Gastrocnemius medialis (tissue), 4 donors: Measurements from ENCODE around the gene THAP11. TPM values are rescaled to one million over a fixed set of nuclear protein-coding genes. Genes with fewer than 3 reads are reported as not detected.

Source experiments
- ATAC-seq, 2 donors: fragments of 150-250 bp; one replicate each; pipeline ENCODE4 v1.9.1; 2016
- DNase-seq, 2 donors: peaks; one replicate each; pipeline ENCODE4 v3.0.0-alpha.2; 2019
- H3K27ac ChIP-seq, 4 donors: fragments of 200-600 bp; sonication (generic); 1 replicate in 1 of 4; 2 replicates in 3 of 4; pipeline ENCODE4 v1.5.1; 2016 to 2018; ENCODE audit warnings: mild to moderate bottlenecking in 2 of 4, moderate library complexity in 1 of 4
- H3K27me3 ChIP-seq, 3 donors: fragments of 200-600 bp; sonication (generic) in 2 of 3; 1 replicate in 1 of 3; 2 replicates in 2 of 3; pipeline versions ENCODE4 v1.5.1 to v1.6.0; 2016 to 2019; ENCODE audit warnings: mild to moderate bottlenecking in 1 of 3, moderate library complexity in 1 of 3
- H3K36me3 ChIP-seq, 2 donors: fragments of 200-600 bp; sonication (generic) in 1 of 2; one replicate each; pipeline ENCODE4 v1.5.1; 2017 to 2018
- H3K4me1 ChIP-seq, 2 donors: fragments of 200-600 bp; sonication (generic) in 1 of 2; one replicate each; pipeline ENCODE4 v1.5.1; 2016 to 2017; ENCODE audit warnings: mild to moderate bottlenecking in 2 of 2
- H3K4me3 ChIP-seq, 4 donors: fragments of 200-600 bp; sonication (generic) in 3 of 4; 1 replicate in 1 of 4; 2 replicates in 3 of 4; pipeline ENCODE4 v1.5.1; 2016 to 2019; ENCODE audit warnings: mild to moderate bottlenecking in 2 of 4
- H3K9me3 ChIP-seq, 3 donors: fragments of 200-600 bp; sonication (generic) in 2 of 3; 1 replicate in 1 of 3; 2 replicates in 2 of 3; pipeline ENCODE4 v1.5.1; 2016 to 2019
- CTCF ChIP-seq, 5 experiments: fragments of 450-650 bp in 3 of 5; fragments of 200-600 bp in 2 of 5; sonication (generic) in 2 of 5; IDR thresholded peaks in 4 of 5; conservative IDR thresholded peaks in 1 of 5; 1 replicate in 4 of 5; 2 replicates in 1 of 5; pipeline ENCODE4 v1.5.1; 2016 to 2019; ENCODE audit warnings: antibody characterized with exemption in 5 of 5, mild to moderate bottlenecking in 3 of 5, moderate library complexity in 3 of 5
- POLR2A ChIP-seq, 2 donors: fragments of 450-650 bp; IDR thresholded peaks; one replicate each; pipeline ENCODE4 v1.6.1; 2017; ENCODE audit warnings: antibody characterized with exemption in 2 of 2, mild to moderate bottlenecking in 2 of 2, moderate library complexity in 2 of 2
- in situ Hi-C, 4 donors: fragments of 200-750 bp; cut with MboI; loops; one replicate each; pipeline versions ENCODE4 v1.15.0 to v1.8.0; 2017; ENCODE audit warnings: low sequenced_read_pairs in 4 of 4
- intact Hi-C: fragments of 100-400 bp; cut with DNase I; formaldehyde crosslinking; loops from one replicate; pipeline ENCODE4 v1.15.1; 2023; ENCODE audit warnings: low total_unique reads
- total RNA-seq, 4 donors: library from RNA; depleted of rRNA; stranded (reverse); fragments of >200 nt; gene quantifications; one replicate each; pipeline versions ENCODE4 v1.1.0 to v1.2.3, GENCODE V29; 2016

Gene THAP11
- total RNA-seq, 4 donors from 2014 or later, result 61.9 to 120 (median 102) TPM

DNA sequence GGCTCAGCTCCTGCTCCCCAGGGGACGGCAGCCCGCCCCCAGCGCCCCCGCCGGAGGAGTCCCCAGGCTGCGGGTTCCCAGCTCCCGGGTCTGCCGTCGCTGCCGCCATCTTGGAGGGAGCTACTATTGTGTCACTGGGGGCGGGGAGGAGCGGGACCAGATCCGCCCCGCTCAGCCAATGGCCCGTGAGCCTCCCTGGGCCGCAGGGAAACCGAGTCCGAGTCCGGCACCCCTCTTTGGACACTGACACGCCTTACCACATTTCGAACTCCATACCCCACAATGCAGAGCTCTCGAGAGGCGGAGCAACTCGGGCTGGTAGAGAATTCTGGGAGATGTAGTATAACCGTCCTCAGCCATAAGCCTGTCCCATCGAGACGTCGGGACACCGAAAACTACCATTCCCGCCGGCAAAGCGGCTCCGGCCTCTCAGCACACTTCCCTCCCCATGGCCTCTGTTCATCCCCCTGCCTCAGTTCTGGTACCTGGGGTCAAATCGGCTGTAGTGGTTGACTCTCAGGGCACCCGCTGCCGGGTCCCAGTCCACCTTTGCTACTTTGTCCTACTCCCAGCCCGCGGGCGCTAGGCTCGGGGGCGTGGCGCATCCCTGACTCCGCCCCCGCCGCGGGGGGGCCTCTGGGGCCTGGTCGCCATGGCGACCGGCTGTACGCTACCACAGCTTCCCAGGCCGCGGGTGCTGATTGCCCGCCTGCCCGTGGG, 35.5 kb upstream of the THAP11 start, which contains the start of the genes RANBP10 and TSNAXIP1:
TSS of gene RANBP10 (minus strand) at position 133 of the 720 bp plus-strand sequence. CDS start at position 109, 24 bp downstream.
TSS of gene TSNAXIP1 (plus strand) at position 462 of the 720 bp plus-strand sequence. CDS start 261 bp downstream, outside the sequence.
- Histone ChIP-seq H3K9me3 (no peaks in the 10 kb centered on the region), H3K27ac (peak within 1 kb of the TSS; percentile 92 to 99 (median 97)), H3K36me3 (peaks cover 0 to 18% of the 10 kb centered on the region in 2 donors), H3K4me1 (peaks cover 32 to 35% of the 10 kb centered on the region in 2 donors), H3K4me3 (peak within 1 kb of the TSS; percentile 86 to 99 (median 96)), H3K27me3 (no peaks in the 10 kb centered on the region)
- intact Hi-C loops (loop anchor here (1.0 to 10.0 kb wide), 4 partner anchors 40 to 282 kb away; partner anchors contain the start of genes CENPT, CTCF, NUTF2 and RIPOR1), in situ Hi-C loops (loop anchor here in 2 of 4 donors (25.0 kb wide), 2 partner anchors 231 to 431 kb away; partner anchors contain the start of genes ESRP2 (in 1 of the 2) and PLA2G15 (in 1 of the 2))
- ATAC-seq (peak; percentile 97 to 98), DNase-seq (peak; percentile 98 to 99)
- peak; percentile 92 to 97 for TF ChIP-seq POLR2A (IDR thresholded peaks at IDR 0.05)
- no peak for TF ChIP-seq CTCF (IDR thresholded peaks at IDR 0.05 in 4 of 5, conservative IDR thresholded peaks at IDR 0.05 in 1 of 5)

DNA sequence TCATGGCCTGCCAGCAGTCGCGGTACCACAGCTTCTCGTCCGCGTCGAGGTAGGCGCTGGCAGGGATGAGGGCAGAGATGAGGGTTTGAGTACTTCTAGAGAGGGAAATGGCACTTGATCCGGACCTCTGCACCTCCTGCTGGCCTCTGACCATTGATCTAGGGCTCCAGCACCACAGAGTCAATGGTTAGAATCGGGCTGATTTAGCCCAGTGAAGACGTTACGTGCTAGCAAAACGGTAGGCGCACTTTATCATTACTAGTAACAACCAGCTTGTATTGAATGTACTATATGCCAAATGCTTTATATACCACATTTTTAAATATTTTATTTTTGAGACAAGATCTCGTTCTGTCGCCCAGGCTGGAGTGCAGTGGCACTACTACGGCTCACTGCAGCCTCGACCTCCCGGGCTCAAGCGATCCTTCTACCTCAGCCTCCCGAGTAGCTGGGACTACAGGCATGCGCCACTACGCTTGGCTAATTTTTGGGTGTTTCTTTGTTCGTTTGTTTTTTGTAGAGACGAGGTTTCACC, 34.9 kb upstream of the THAP11 start:
- H3K4me3 ChIP-seq, result peak overlapping the region; percentile 81 to 98 (median 90)
- in situ Hi-C loops (loop anchor here in 2 of 4 donors (25.0 kb wide), 2 partner anchors 230 to 430 kb away; partner anchors contain the start of genes ESRP2 (in 1 of the 2) and PLA2G15 (in 1 of the 2)), intact Hi-C loops (loop anchor here (1.0 to 10.0 kb wide), 4 partner anchors 40 to 282 kb away; partner anchors contain the start of genes CENPT, CTCF, NUTF2 and RIPOR1)
- peak overlapping the region; percentile 92 to 99 (median 97) for H3K27ac ChIP-seq
- H3K27me3 ChIP-seq, result no peaks in the 10 kb centered on the region
- H3K9me3 ChIP-seq, result no peaks in the 10 kb centered on the region
- H3K36me3 ChIP-seq, result peaks cover 0 to 18% of the 10 kb centered on the region in 2 donors
- DNase-seq (no peak), ATAC-seq (peak; percentile 3 to 13)
- H3K4me1 ChIP-seq, result peaks cover 31 to 32% of the 10 kb centered on the region in 2 donors
- TF ChIP-seq CTCF (IDR thresholded peaks at IDR 0.05 in 4 of 5, conservative IDR thresholded peaks at IDR 0.05 in 1 of 5) (peak in 2 of 5 experiments; percentile 22 to 31), POLR2A (IDR thresholded peaks at IDR 0.05) (no peak)

DNA sequence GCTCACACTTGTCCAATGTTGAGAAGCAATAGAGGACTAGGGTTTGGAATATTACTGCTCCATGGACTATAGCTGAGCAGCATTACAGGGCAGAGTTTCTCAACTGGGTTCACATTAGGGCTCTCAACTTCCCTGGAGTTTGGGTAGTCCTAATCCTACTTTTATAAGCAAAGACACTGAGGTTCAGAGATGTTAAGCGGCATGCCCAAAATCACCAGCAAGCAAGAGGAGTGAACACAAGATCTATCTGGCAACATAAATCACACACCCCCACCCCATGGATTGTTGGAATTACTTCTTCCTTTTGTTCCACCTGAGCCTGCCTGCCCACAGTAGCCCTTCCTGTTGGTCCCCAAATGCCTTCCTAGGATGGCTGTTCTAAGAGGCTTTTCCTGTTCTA, 30.2 kb upstream of the THAP11 start:
- DNase-seq (no peak), ATAC-seq (no peak)
- Histone ChIP-seq H3K27ac (no peak overlapping the region), H3K9me3 (no peaks in the 10 kb centered on the region), H3K27me3 (no peaks in the 10 kb centered on the region), H3K4me3 (no peak overlapping the region), H3K4me1 (peaks cover 7% of the 10 kb centered on the region in 2 donors), H3K36me3 (no peaks in the 10 kb centered on the region)
- intact Hi-C loops (no loop called here), in situ Hi-C loops (loop anchor here (10.0 to 25.0 kb wide), 4 partner anchors 113 to 425 kb away; partner anchors contain the start of genes ESRP2 (in 1 of the 4) and PLA2G15 (in 1 of the 4))
- no peak for TF ChIP-seq CTCF (IDR thresholded peaks at IDR 0.05 in 4 of 5, conservative IDR thresholded peaks at IDR 0.05 in 1 of 5)
- no peak for TF ChIP-seq POLR2A (IDR thresholded peaks at IDR 0.05)

- Histone ChIP-seq H3K4me1 (no peaks in the 10 kb centered on the region), H3K36me3 (no peaks in the 10 kb centered on the region), H3K27me3 (no peaks in the 10 kb centered on the region), H3K27ac (no peak overlapping the region), H3K4me3 (no peak overlapping the region), H3K9me3 (no peaks in the 10 kb centered on the region)
- in situ Hi-C loops, result loop anchor here (10.0 to 25.0 kb wide), 4 partner anchors 110 to 423 kb away; partner anchors contain the start of genes ESRP2 (in 1 of the 4) and PLA2G15 (in 1 of the 4)
- TF ChIP-seq POLR2A (IDR thresholded peaks at IDR 0.05), result no peak
- TF ChIP-seq CTCF (IDR thresholded peaks at IDR 0.05 in 4 of 5, conservative IDR thresholded peaks at IDR 0.05 in 1 of 5), result no peak
- DNase-seq, result no peak
- intact Hi-C loops, result loop anchor here (1.0 kb wide), 1 partner anchor 34 kb away; no protein-coding TSS in a partner anchor
- ATAC-seq, result no peak
These were observed 27.6 kb upstream of the THAP11 start for GRCh38 chr16:67814567-67814966.
